Activated naive CD4-positive, alpha-beta T cell treated with anti-CD3 and anti-CD28 coated beads, Interleukin-2, amount 50 U/mL, for 72 hours (primary cell): ENCODE results near the gene IFNG-AS1. TPM values are rescaled to one million over a fixed set of nuclear protein-coding genes. Genes with fewer than 3 reads are reported as not detected.

ENCODE experiments used
- ATAC-seq, 2 donors: fragments of 150-1000 bp; cut with Tn5 transposase; 2 replicates each; pipeline ENCODE4 v1.10.0; 2021; ENCODE audit warnings: mild to moderate bottlenecking in 2 of 2, moderate library complexity in 2 of 2
- DNase-seq, 2 donors: peaks; one replicate each; pipeline ENCODE4 v3.0.0; 2021 to 2022; ENCODE audit warnings: low spot score in 2 of 2
- H3K27ac Mint-ChIP-seq, 2 donors: one replicate each; pipeline ENCODE4 v1.8.0; 2022; ENCODE audit warnings: mild to moderate bottlenecking in 2 of 2, mixed read lengths in 2 of 2
- H3K36me3 Mint-ChIP-seq, 2 donors: one replicate each; pipeline ENCODE4 v1.8.0; 2022; ENCODE audit warnings: mixed read lengths in 2 of 2
- H3K9me3 Mint-ChIP-seq, 2 donors: one replicate each; pipeline ENCODE4 v1.8.0; 2022; ENCODE audit warnings: mixed read lengths in 2 of 2
- total RNA-seq, 2 donors: library from RNA; stranded (reverse); gene quantifications; one replicate each; pipeline ENCODE4 v1.2.3, GENCODE V29; 2022

IFNG-AS1 gene
- total RNA-seq, 2 donors from 2014 or later: 1.9 TPM; not detected in 1

DNA sequence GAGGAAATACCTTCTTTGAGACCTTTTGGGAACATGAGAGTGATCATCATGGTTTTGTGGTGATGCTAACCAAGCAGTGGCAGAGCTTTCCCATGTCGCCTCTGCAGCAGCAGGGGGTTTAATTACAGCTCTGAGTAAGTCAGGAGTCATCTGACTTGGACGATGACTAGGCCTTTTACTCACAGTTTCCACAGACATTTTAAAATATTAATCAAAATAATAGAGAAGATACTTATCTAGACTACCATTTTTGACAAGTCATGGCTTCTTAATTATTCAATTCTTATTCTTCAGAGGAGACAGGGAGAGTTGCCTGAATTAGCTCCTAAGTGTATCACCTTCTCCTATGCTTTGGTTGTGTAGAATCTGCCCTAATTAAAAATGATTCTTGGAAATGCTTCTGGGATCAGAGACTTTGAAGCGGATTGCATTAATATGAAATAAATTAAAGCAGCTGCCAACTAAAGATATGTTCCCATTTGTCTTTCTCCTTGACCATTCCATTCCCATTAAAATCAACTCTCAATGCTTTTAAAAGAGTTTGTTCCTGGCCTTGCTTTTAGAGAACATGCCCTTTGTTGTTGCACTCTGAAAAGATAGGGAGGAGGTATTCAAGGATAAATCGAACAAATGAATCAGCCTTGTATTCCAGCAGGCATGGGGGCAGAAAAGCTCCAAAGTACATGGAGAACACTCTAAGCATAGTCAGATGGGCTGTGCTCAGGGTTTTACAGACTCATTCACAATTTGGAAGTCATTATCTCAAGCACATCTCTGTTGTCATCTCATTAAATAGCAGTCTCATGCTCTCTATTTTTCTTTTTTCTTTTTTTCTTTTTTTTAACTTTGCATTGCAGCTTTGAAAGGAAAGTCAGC is 7.7 kb upstream of the IFNG-AS1 start:
- ATAC-seq: no peak

DNA sequence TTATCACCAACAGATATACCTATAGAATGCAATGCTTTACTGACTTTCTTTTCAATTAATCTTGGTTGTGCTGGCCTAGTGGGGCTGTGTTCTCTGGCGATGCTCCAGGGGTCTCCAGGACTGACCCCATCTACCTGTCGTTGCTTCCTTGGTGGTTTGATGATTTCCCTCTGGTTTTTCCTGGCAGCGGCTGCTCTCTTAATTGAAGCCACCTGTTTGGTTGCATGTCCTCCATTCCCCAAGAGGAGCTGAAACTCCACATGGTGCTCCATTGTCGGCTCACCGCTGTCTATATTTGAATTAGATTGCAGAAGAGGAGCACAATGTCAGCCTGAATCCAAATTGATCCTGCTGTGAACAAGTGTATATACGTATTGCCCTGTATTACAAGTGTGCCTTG is 7.1 kb upstream of the IFNG-AS1 start:
- Mint-ChIP-seq H3K36me3 (peaks cover 3% of the 10 kb centered on the region in 2 donors), H3K27ac (no peak overlapping the region), H3K9me3 (peaks cover 2 to 13% of the 10 kb centered on the region in 2 donors)
- ATAC-seq (no peak), DNase-seq (no peak)

More for the DNA sequence above, 7.7 kb upstream of the IFNG-AS1 start:
- no peaks in the 10 kb centered on the region for H3K36me3 Mint-ChIP-seq
- DNase-seq: no peak
- H3K9me3 Mint-ChIP-seq: peaks cover 0 to 10% of the 10 kb centered on the region in 2 donors
- H3K27ac Mint-ChIP-seq: no peak overlapping the region

DNA sequence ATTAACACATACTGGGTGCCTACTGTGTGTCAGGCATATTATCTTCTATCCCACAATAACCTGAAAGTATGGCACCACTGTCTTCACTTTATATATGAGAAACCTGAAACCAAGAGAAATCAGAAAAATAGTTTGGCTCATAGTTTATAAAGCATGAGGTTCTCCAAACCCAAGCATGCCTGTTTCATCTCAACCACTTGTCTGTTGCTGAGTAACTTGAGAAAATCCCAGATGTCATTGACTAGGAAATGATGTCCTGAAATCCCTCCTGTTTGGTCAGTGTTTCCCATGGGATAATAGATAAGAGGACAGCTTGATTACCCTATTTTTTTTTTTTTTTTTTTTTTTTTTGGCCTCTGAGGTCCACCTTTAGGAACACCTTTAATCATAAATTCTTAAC is 2.6 kb upstream of the IFNG-AS1 start:
- no peak for DNase-seq
- Mint-ChIP-seq H3K36me3 (peaks cover 7 to 27% of the 10 kb centered on the region in 2 donors), H3K27ac (no peak overlapping the region), H3K9me3 (peaks cover 4 to 15% of the 10 kb centered on the region in 2 donors)
- no peak for ATAC-seq

DNA sequence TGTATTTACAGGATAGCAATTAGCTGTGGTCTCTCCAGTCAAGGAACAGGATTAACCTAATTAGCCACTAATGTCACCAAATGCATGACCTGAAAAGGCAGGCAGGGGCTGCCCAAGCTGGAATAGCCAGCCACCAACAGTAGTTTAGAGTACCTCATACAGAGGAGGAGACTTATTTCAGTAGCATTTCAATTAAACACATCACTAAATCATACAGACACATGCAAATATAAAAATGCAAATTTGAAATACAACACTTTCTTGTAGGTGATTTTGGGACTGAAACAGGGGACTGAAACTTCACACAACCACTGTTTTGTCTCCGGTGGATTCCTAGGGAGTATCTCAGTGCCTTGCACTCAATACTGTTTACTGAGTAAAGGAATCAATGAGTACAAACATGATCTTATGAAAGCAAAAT is 636 bp upstream of the IFNG-AS1 start:
- ATAC-seq (peak; percentile 50 to 68), DNase-seq (no peak)
- Mint-ChIP-seq H3K9me3 (peaks cover 4 to 11% of the 10 kb centered on the region in 2 donors), H3K27ac (no peak overlapping the region), H3K36me3 (peaks cover 7 to 31% of the 10 kb centered on the region in 2 donors)

DNA sequence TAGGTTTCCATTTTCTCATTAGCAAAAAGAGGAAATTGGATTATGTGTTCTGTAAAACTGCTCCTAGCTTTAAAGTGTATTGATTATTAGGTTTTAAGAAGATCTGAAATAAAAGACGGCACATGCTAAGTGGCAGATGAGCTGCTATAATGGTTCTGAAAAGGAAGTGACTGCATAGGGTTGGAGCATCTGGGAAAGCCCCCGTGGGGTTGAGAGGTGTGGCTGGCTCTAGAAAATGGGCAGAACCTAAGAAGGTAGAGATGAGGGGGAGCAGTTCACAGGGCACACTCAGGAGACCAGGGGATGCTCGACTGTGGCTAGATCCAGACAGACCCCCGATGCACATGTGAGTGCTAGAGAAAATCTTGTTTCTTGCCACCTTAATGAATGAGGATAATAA is 1.9 kb downstream of the IFNG-AS1 start:
- Mint-ChIP-seq H3K9me3 (peaks cover 4 to 11% of the 10 kb centered on the region in 2 donors), H3K36me3 (peaks cover 7 to 31% of the 10 kb centered on the region in 2 donors), H3K27ac (no peak overlapping the region)
- DNase-seq (no peak), ATAC-seq (peak; percentile 69 to 85)

DNA sequence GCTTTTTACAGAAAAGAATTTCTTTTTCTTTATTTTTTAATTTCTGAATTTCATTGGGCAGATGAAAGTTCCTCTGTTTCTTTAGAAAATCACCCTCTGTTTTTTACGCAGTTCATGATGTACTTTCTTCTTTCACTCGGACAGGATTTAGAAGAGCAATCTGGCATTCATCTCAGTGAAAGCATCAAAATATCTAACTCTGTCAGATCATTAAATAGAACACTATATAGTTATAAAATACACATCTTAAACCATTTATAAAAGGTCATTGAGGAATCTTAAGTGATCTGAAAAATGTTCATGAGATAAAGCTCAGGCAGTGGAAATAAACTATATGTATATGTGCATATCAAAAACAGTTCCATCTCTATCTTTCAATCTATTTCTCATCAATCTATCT is 3.9 kb downstream of the IFNG-AS1 start:
- no peak for DNase-seq
- Mint-ChIP-seq H3K36me3 (peaks cover 0 to 21% of the 10 kb centered on the region in 2 donors), H3K27ac (no peak overlapping the region), H3K9me3 (no peaks in the 10 kb centered on the region)
- ATAC-seq: no peak

DNA sequence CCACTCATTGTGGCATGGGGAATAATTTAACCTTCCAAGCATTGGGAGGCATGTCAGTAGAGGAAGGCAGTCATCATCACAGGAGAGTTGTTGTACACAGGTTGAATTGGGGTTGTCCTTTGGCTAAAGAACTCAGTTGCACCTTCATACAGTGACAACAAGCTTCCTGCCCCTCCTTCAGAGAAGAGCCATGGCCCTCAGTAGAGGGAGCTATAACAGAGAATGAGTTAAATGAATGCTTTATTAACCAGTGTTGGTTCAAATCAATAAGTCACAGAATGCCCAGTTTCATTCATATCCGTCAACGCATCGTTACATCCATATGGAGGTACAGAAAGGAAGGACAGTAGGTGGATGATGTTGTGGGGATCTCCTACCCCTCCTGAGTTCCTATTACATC is 4.8 kb downstream of the IFNG-AS1 start:
- H3K36me3 Mint-ChIP-seq: peaks cover 0 to 18% of the 10 kb centered on the region in 2 donors
- no peak for ATAC-seq
- H3K27ac Mint-ChIP-seq: no peak overlapping the region
- no peak for DNase-seq
- no peaks in the 10 kb centered on the region for H3K9me3 Mint-ChIP-seq

DNA sequence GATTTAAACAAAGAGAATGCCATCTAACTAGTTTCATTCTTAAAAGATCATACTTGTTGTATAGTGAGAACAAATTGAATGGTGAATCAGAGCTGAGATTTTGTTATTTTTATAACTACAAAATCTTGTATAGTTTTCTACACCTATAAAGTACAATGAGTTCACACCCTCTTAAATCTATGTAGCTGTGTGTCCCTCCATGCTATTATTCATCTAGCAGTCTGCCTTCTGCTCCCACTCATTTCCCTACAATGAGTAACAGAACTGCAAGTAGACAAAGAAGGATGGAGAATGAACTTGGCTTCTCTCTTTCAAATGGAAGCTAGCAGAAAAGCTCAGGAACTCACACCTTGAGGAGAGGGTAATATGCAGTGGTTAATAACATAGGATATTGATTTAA is 7.1 kb downstream of the IFNG-AS1 start:
- DNase-seq (no peak), ATAC-seq (peak in 1 of 2 donors; percentile 84)
- Mint-ChIP-seq H3K36me3 (peaks cover 0 to 4% of the 10 kb centered on the region in 2 donors), H3K27ac (no peak overlapping the region), H3K9me3 (no peaks in the 10 kb centered on the region)

DNA sequence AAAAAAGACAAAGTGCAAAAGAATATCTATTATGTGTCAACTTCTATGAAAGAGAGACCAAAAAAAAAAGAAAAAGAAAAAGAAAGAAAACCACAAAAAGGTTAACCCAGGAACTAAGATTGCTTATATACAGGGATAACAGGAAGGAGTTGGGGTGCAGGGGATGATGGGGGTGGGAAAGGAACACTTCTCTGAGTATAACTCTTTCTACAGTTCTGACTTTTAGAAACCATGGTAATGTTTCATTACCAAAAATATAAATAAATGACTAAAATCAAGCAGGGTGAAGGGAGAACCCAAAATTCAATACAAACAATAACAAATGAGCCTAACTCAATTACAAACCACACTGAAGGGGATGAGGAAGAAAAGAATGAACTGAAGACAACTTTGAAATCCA is 9.1 kb downstream of the IFNG-AS1 start:
- no peaks in the 10 kb centered on the region for H3K36me3 Mint-ChIP-seq
- no peaks in the 10 kb centered on the region for H3K9me3 Mint-ChIP-seq
- peak in 1 of 2 donors; percentile 76 for ATAC-seq
- H3K27ac Mint-ChIP-seq: peak overlapping the region in 1 of 2 donors; percentile 32
- no peak for DNase-seq

DNA sequence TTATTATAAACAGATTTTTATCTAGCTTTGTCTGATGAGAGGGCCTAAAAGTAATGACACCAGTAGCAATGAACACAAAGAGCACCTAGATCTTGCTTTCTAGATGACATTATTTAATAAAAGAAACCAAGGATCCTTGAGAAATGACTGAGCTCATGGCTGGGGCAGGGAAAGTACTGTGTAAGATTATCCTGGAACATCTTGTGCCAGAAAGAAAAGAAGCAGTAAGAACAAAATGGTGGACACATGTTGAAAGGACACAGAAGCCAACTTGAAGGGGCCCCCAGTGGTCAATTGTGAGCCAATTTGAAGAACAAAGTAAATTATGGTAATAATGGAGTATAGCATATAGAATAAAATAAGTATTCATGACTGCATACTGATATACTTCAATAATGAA is 10.0 kb downstream of the IFNG-AS1 start:
- ATAC-seq: no peak
- DNase-seq: no peak
- peaks cover 0 to 3% of the 10 kb centered on the region in 2 donors for H3K36me3 Mint-ChIP-seq
- H3K9me3 Mint-ChIP-seq: peaks cover 0 to 3% of the 10 kb centered on the region in 2 donors
- H3K27ac Mint-ChIP-seq: no peak overlapping the region

DNA sequence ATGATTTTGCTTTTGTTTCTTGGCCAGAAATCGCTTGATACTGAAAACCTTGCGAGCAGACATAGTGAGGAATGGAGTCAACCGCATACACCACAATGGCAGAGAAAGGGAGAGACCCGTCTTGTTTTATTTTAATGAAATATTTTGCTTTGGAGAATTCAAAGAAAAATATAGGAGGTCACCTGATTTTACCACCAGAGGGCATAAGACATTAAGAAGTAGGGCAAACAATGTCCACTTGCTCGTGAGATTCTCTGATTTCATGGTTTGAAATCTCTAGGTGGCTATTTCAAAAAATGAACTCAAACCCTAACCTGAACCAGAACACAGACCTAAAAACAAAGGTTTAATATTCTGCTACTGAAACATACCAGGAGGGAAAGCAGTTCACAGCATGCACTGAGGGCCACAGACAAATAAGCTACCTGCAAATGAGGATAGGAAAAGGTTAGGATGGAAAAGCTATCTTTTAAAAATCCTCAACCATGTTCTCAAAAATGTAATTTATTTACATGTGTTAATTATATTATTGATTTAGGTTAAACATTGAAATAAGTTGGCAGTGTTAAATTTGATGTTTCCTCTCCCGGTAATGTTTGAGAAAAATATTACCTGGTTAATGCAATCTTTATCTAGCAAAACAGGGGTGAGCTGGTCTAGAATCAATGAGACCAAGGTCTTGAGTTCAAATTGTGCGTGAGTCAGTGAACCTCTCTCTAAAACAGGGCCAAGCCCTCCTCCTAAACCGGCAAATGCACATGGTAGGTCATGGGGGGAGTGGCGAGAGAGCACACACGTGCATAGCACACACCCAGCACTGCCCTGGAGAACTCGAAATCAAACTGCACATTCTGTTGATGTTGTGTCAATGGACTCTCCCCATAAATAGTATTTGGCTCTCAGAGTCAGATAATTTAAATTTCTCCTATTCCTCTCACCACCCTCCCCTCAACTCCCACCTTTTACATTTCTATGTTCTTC is 12.5 kb downstream of the IFNG-AS1 start:
- H3K27ac Mint-ChIP-seq: no peak overlapping the region
- DNase-seq: no peak
- ATAC-seq: no peak
- H3K9me3 Mint-ChIP-seq: peaks cover 0 to 6% of the 10 kb centered on the region in 2 donors
- peaks cover 0 to 6% of the 10 kb centered on the region in 2 donors for H3K36me3 Mint-ChIP-seq

DNA sequence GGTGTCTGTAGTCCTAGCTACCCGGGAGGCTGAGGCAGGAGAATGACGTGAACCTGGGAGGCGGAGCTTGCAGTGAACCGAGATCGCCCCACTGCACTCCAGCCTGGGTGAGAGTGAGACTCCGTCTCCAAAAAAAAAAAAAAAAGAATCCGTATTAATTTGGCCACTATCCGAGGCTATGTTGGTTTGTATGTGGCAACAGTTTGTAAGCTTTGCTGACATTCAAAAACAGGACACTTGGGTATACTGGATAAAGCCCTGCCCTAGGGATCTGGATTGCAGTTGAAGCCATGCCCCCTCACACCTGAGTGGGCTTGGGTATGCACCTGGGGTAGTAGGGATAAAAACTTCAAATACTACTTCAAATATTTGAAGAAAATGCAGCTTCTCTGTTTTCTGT is 14.5 kb downstream of the IFNG-AS1 start:
- DNase-seq (no peak), ATAC-seq (no peak)
- Mint-ChIP-seq H3K9me3 (peaks cover 0 to 6% of the 10 kb centered on the region in 2 donors), H3K36me3 (peaks cover 0 to 6% of the 10 kb centered on the region in 2 donors), H3K27ac (no peak overlapping the region)

DNA sequence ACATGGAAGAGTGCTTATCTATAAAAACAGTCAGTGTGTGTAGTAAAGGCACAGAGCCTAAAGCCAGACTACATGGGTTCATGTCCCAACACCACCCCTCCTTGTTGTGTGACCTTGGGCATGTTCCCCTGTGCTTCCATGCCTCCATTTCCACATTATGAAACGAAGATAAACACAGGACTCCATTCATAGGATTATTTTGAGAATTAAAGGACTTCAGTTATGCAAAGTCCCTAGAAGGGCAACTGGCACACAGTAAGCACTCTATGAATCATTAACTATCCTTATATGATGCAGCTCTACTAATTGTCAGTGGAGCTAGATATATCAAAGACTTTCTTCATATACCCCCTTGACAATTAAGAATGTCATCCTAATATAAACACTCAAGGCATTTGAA is 17.8 kb downstream of the IFNG-AS1 start:
- H3K36me3 Mint-ChIP-seq: peaks cover 0 to 6% of the 10 kb centered on the region in 2 donors
- H3K27ac Mint-ChIP-seq: no peak overlapping the region

DNA sequence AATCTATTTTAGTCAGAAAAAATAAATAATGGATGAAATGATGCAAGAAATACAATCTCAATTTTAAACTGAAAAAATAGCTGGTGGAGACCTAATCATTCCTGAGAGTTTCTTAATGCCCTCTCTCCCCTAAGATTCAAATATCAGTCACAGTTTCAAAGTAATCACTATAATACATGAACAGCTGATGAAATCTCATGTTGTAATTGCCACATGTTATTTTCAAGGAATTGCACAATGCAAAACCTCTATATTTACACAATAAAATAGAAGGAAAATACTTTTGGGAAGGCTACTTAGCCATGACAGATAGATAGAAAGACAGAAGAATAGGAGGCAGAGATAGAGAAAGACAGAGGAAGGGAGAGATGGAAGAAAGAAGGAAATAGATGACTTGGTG is 18.2 kb downstream of the IFNG-AS1 start:
- ATAC-seq (no peak), DNase-seq (no peak)
- Mint-ChIP-seq H3K9me3 (peaks cover 0 to 6% of the 10 kb centered on the region in 2 donors), H3K27ac (no peak overlapping the region), H3K36me3 (peaks cover 0 to 6% of the 10 kb centered on the region in 2 donors)

More for the DNA sequence above, 17.8 kb downstream of the IFNG-AS1 start:
- DNase-seq (no peak), ATAC-seq (no peak)
- H3K9me3 Mint-ChIP-seq: peaks cover 0 to 6% of the 10 kb centered on the region in 2 donors

DNA sequence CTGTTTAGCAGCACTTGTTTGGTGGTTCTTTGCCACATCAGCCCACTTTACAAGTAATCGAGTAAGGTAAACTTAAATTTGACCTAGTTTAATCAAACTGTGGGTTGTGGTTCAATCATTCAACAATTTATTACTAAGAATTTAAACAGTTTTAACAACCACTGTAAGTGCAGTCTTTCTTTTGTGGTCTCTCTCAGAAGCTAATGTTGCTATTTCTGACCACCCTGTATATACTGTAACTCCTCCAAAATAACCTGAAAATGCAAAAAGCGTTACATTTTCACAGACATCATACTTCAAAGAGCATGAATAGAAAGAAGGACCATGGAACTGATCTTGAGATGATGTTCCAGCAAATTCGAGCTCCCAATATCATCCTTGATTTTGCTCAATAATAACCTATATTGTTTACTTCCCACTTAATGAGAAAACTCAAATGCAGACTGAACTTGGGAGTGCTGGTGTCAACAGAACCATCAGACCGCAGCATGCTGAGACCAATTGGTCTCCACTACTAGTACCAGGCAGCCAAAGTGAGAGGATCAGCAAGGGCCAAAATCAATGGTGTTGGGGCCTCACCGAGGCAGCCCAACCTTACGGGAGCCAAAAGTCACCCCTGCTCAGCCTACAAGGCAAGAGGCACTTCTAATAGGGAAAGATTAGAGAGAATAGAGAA is 22.1 kb downstream of the IFNG-AS1 start:
- Mint-ChIP-seq H3K36me3 (no peaks in the 10 kb centered on the region), H3K27ac (peak overlapping the region in 1 of 2 donors; percentile 26), H3K9me3 (no peaks in the 10 kb centered on the region)
- no peak for DNase-seq
- ATAC-seq: no peak

DNA sequence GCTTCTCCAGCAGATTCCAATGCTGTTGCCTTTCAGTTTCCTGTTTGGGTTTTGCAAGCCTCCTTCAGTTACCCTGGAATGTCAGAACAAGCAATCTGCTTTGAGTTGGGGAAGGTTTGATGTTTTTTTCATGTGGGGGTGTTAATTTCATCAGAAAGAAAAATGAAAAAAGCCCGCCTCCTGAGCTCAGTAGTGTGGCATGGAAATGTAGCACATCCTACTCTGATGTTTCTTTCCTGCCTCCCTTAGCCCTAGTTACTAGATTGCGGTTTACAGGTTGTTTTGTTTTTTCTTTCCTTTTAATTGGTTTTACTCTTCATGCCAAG is 22.6 kb downstream of the IFNG-AS1 start:
- H3K36me3 Mint-ChIP-seq: no peaks in the 10 kb centered on the region
- DNase-seq (no peak), ATAC-seq (no peak)
- H3K9me3 Mint-ChIP-seq: peaks cover 0 to 3% of the 10 kb centered on the region in 2 donors
- peak overlapping the region in 1 of 2 donors; percentile 26 for H3K27ac Mint-ChIP-seq
